ENCODE measurements around the gene CFAP221.

Gene CFAP221

DNA sequence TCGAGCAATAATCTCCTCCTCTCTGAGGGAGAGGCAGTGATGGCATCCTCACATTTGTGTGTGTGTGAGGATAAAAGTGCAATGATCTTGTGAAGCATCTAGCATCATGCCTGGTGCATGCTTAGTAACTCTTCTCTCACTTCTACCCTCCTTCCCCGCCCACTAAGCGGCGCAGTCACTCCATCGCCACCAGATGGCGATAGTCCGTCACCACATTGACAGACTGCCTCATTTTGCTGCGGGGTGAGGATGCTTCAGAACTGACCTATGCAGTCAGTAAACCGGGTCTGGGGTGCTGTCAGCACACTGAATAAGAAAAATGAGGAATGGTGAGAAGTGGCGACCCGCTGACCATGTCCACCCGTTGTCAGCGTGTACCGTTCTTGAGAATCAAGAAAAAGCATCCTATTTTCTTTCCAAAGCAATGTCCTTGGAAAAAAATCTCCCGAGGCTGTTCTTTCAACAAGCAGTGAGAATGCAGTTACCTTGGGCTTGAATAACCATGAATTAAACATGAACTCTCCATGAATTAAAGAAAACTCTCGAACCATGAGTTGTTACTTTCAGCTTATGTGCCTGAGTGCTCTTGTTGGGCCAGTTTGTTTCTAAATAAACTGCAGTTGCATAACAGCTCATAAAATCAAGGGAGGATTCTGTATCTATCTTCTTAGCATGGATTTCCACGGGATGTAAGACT is 97.5 kb downstream of the CFAP221 start:
- TF ChIP-seq, protein P1, sequence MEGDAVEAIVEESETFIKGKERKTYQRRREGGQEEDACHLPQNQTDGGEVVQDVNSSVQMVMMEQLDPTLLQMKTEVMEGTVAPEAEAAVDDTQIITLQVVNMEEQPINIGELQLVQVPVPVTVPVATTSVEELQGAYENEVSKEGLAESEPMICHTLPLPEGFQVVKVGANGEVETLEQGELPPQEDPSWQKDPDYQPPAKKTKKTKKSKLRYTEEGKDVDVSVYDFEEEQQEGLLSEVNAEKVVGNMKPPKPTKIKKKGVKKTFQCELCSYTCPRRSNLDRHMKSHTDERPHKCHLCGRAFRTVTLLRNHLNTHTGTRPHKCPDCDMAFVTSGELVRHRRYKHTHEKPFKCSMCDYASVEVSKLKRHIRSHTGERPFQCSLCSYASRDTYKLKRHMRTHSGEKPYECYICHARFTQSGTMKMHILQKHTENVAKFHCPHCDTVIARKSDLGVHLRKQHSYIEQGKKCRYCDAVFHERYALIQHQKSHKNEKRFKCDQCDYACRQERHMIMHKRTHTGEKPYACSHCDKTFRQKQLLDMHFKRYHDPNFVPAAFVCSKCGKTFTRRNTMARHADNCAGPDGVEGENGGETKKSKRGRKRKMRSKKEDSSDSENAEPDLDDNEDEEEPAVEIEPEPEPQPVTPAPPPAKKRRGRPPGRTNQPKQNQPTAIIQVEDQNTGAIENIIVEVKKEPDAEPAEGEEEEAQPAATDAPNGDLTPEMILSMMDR (IDR thresholded peaks at IDR 0.05; ENCODE audit: low read depth, low read length) = peak; percentile 99
- in situ Hi-C loops (cut with HindIII; ENCODE audit: low sequenced_read_pairs) = no loop called here
- no peak overlapping the region for H3K4me3 ChIP-seq (ENCODE audit: low read depth, low read length)
- DNase-seq (ENCODE audit: low read depth, low spot score) = peak; percentile 75

DNA sequence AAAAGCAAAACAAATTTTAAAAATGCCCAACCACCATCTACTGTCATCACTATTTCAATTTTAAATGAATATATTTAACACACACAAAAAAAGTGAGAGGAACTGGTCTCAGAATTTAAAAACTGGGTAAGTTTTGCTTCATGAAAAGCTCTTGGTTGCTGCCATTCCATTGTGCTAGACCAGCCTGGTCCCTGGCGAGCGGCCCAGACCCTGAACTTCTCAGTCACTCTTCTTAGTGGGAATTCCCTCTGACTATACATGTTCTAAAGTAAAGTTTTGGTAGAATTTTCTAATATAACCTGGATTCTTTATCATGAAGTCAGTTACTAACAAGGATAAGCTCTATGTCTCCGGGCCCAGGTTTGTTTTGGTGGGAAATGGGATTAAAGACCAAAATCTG is 99.9 kb downstream of the CFAP221 start:
- no peak overlapping the region for H3K4me3 ChIP-seq (ENCODE audit: low read depth, low read length)
- in situ Hi-C loops (cut with HindIII; ENCODE audit: low sequenced_read_pairs) = no loop called here
- TF ChIP-seq, protein P1 (IDR thresholded peaks at IDR 0.05; ENCODE audit: low read depth, low read length) = no peak
- DNase-seq (ENCODE audit: low read depth, low spot score) = peak; percentile 43

DNA sequence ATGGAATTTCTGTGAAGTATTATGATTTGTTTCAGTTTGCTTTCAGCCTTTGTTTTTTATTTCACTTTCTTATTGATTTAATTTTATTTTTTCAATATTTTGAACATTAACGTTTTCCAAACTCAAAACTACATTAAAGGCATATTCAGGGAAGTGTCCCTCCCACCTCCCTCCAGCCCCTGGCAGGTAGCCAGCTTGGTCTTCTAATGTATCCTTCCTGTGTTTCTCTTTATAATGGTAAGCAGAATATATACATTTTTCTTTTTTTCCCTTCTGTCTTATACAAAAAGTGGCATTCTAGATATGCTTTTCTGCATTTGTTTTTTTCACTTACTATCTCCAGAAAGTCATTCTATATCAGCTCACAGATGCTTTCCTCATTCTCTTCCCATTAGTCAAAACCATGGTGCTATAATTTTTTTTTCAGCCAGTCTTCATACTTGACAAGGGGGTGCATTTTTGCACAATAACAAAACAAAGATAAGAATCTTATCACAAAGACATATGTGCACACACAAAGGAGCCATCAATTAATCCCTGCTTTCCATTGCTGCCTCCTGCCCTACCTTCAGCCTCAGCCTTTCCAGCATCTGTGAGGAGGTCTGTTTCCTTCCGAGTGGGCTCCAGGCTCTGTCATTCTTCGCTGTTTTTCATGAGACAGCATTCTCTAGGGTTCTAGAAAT is 101.1 kb downstream of the CFAP221 start:
- H3K4me3 ChIP-seq (ENCODE audit: low read depth, low read length) = no peak overlapping the region
- TF ChIP-seq, protein P1 (IDR thresholded peaks at IDR 0.05; ENCODE audit: low read depth, low read length) = no peak
- in situ Hi-C loops (cut with HindIII; ENCODE audit: low sequenced_read_pairs) = no loop called here
- DNase-seq (ENCODE audit: low read depth, low spot score) = no peak

DNA sequence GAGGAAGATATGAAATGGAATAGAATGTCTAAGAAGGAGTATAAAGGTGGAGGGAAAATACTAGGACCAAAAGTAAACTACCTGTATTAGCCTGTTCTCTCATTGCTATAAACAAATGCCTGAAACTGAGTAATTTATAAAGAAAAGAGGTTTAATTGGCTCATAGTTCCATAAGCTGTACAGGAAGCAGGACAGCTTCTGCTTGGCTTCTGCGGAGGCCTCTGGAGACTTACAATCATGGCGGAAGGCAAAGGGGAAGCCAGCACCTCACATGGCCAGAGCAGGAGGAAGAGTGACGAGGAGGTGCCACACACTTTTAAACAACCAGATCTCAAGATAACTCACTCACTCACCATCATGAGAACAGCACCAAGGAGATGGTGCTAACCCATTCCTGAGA is 101.9 kb downstream of the CFAP221 start:
- in situ Hi-C loops (cut with HindIII; ENCODE audit: low sequenced_read_pairs) = no loop called here
- TF ChIP-seq, protein P1 (IDR thresholded peaks at IDR 0.05; ENCODE audit: low read depth, low read length) = no peak
- no peak for DNase-seq (ENCODE audit: low read depth, low spot score)

DNA sequence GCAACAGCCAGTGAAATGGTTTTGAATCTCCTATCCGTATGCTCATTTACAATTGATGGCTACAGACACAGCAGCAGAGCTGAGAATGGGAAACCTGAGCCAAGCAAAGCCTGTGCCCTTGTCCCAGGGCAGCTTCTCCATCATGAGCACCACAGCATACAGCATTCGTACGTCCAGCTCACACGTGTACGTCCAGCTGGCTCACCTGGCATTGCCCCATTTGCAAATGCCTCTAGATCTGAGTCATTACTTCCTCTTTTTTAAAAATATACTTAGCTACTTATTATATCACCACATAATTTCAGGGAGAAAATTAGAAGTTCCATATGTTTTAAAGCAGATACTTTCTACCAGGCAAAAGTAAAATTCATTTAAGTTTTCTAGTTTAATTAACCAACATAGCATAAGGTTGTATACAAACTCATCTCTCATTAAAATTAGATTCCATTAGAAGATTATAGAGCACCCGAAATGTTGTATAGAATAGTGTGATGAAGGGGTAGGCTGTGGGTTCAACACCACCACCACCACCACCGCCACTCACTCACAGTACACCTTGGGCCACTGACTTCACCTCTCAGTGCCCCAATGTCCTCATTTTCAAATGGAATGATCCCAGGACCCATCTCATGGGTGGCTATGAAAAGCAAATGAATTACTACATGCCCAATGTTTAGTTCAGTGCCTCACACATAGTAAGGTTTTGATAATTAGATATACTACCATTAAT is 103.4 kb downstream of the CFAP221 start:
- H3K4me3 ChIP-seq (ENCODE audit: low read depth, low read length) = no peak overlapping the region
- TF ChIP-seq, protein P1 (IDR thresholded peaks at IDR 0.05; ENCODE audit: low read depth, low read length) = no peak

More for the DNA sequence above, 101.9 kb downstream of the CFAP221 start:
- no peak overlapping the region for H3K4me3 ChIP-seq (ENCODE audit: low read depth, low read length)

DNA sequence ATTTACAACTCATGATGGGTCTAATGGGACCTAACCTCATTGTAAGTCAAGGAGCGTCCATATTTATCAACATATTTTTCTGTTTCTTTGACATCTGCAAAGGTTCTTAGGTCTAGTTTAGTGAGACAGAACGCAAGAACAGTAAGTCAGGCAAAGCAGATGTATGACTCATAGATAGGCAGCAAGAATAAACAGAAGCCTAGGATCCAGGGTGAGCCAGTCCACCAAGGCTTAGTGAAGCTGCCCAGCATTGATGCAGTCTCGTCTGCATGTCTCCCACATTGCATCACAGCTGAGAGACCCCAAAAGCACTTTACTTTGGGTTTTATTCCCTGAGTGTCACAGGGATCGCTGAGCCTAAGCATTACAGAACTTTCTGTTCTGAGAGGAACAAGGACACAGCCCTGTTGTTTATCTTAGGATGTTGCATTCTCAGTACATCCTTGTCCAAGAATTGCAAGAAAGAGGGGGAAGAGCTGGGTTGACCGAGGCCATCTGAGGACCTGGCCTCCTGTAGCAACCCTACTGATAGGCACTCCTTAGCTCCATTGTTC is 105.2 kb downstream of the CFAP221 start:
- TF ChIP-seq, protein P1 (IDR thresholded peaks at IDR 0.05; ENCODE audit: low read depth, low read length) = no peak
- in situ Hi-C loops (cut with HindIII; ENCODE audit: low sequenced_read_pairs) = no loop called here
- no peak overlapping the region for H3K4me3 ChIP-seq (ENCODE audit: low read depth, low read length)
- DNase-seq (ENCODE audit: low read depth, low spot score) = peak; percentile 26

More for the DNA sequence above, 103.4 kb downstream of the CFAP221 start:
- in situ Hi-C loops (cut with HindIII; ENCODE audit: low sequenced_read_pairs) = no loop called here
- peak; percentile 40 for DNase-seq (ENCODE audit: low read depth, low spot score)
